ENCODE data around the gene MAMLD1.

The MAMLD1 gene

DNA sequence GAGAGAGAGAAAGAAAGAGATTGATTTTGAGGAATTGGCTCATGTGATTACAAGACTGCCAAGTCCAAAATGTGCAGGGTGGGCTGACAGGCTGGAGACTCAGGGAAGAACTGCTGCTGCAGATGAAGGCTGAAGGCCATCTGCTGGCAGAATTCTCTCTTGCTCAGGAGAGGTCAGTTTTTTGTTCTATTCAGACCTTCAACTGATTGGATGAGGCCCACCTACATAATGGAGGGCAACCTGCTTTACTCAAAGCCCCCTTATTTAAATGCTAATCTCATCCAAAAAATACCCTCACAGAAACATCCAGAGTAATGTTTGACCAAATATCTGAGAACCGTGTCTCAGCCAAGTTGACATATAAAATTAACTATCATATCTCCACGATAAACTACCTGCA lies 38.2 kb upstream of the MAMLD1 start:
- TF ChIP-seq, protein P1, sequence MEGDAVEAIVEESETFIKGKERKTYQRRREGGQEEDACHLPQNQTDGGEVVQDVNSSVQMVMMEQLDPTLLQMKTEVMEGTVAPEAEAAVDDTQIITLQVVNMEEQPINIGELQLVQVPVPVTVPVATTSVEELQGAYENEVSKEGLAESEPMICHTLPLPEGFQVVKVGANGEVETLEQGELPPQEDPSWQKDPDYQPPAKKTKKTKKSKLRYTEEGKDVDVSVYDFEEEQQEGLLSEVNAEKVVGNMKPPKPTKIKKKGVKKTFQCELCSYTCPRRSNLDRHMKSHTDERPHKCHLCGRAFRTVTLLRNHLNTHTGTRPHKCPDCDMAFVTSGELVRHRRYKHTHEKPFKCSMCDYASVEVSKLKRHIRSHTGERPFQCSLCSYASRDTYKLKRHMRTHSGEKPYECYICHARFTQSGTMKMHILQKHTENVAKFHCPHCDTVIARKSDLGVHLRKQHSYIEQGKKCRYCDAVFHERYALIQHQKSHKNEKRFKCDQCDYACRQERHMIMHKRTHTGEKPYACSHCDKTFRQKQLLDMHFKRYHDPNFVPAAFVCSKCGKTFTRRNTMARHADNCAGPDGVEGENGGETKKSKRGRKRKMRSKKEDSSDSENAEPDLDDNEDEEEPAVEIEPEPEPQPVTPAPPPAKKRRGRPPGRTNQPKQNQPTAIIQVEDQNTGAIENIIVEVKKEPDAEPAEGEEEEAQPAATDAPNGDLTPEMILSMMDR (conservative IDR thresholded peaks at IDR 0.05; ENCODE audit: low read depth, low read length) = no peak
- DNase-seq (ENCODE audit: low read depth) = no peak
- H3K4me3 ChIP-seq (ENCODE audit: low read length) = no peak overlapping the region

DNA sequence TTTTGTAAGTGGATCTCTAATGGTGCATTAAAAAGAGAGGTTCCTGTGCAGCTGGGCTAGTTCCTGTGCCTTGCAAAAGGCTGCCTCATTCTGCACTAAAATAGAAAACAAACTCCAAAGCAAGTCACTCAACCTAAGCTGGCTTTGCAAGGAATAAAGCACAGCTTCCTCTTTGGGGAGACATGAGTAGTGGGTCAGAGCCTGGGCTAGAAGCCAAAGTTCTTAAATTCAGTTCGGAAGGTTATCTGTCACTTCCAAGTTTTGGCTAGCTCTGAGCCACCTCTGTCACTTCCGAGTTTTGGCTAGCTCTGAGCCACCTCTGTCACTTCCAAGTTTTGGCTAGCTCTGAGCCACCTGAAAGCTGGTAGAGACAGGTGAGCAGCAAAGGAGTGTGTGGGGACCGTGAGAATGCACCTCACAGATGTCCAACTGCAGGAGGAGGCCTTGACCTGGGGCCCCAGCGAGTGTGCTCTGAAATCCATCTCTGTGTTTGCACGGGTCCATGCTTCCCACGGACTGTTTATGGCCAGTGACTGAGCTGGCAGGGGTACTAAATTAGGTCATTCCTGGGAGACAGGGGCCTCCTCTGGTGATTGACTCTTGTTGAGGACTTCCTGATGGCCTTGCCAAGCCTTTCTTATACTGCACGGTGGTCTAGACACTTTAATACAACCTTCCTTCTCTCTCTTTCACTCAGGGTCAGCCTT lies 36.4 kb upstream of the MAMLD1 start:
- TF ChIP-seq, protein P1 (conservative IDR thresholded peaks at IDR 0.05; ENCODE audit: low read depth, low read length) = no peak
- no peak overlapping the region for H3K4me3 ChIP-seq (ENCODE audit: low read length)
- DNase-seq (ENCODE audit: low read depth) = no peak

DNA sequence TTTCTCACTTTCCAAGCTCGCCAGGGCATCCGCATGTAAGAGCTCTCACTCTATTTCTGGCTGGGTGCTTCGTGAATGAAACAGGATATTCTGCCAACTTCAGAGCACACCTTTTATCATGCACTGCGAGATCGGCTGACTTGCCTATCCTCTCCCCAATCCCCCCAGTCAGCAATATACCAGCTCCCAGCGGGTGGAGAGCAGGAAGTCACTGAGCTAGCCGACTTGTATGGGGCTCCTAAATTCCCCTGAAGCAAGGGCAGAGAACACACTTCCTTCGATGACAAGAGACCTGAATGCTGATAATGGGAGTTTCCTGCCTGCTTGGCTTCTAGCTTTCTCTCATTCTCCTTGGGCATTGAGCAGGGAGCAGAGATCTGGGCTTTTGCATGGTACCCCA lies 33.8 kb upstream of the MAMLD1 start:
- TF ChIP-seq, protein P1 (conservative IDR thresholded peaks at IDR 0.05; ENCODE audit: low read depth, low read length) = no peak
- DNase-seq (ENCODE audit: low read depth) = no peak
- H3K4me3 ChIP-seq (ENCODE audit: low read length) = no peak overlapping the region

DNA sequence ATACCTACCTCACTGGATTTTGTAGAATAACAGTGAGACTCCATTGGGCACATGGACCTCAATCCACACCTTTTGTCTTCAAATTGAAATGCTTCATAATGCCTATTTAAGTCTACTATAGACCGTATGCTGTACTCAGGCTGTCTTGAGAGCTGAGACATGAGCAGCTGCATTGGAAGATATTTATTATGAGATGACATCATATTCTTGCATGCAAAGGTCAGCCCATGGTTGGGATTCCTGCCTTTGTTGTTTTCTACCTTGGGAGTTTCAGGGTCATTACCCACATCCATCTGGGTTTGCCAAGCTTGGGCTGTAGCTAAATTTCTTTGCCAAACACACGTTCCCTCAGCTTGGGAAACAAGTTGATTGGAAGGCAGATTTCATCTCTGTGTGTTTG lies 33.2 kb upstream of the MAMLD1 start:
- TF ChIP-seq, protein P1 (conservative IDR thresholded peaks at IDR 0.05; ENCODE audit: low read depth, low read length) = no peak
- no peak overlapping the region for H3K4me3 ChIP-seq (ENCODE audit: low read length)
- DNase-seq (ENCODE audit: low read depth) = no peak

DNA sequence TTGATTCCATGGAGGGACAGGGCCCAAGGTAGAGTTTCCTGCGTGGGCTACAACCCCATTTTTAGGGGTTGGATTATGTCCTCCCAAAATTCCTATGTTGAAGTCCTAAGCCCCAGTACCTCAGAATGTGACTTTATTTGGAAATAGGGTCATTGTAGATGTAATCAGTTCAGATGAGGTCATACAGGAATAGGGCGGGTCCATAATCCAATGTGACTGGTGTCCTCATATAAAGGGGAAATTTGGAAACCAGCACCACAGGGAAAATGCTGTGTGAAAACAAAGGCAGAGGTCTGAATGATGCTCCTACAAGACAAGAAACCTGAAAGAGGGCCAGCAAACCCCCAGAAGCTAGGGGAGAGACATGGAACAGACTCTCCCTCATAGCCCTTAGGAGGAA lies 31.1 kb upstream of the MAMLD1 start:
- no peak for DNase-seq (ENCODE audit: low read depth)
- TF ChIP-seq, protein P1 (conservative IDR thresholded peaks at IDR 0.05; ENCODE audit: low read depth, low read length) = no peak
- H3K4me3 ChIP-seq (ENCODE audit: low read length) = no peak overlapping the region

DNA sequence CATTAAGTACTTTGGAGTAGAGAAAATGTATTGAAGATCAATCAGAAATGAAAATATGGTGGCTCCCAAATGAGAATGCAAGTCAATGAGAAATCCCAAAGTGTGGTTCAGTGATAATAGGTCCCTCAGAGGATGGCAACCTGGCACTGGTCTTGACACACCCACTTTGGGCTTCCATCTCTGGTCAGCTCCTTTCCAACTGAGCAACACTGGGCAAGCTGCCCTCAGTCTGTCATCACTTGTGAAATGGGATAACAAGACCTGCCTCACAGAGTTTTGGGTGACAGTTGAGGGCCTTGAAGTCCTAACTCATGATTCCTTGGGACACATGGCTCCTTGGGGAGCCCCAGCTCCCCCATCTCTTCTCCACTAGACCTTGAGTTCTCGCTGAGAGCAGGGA lies 29.0 kb upstream of the MAMLD1 start:
- no peak for DNase-seq (ENCODE audit: low read depth)
- TF ChIP-seq, protein P1 (conservative IDR thresholded peaks at IDR 0.05; ENCODE audit: low read depth, low read length) = no peak
- no peak overlapping the region for H3K4me3 ChIP-seq (ENCODE audit: low read length)

DNA sequence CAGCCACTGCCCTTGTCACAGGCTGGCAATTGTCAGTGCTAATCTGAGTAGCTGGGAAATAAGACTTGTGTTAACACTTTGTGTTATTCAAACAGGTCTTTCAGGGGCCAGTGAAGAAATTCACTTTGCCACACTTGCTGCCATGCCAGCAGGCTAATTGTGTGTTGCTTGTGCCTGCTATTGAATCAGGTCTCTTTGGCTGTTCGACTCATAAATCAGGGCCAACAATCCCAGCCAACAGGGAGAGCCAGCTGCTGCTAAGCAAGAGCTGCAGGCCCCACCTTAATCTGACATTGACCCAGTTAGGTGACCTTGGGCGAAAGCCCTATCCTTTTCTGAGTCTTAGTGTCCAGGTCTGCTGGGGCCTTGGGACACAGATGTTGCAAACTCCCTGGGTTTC lies 28.1 kb upstream of the MAMLD1 start:
- H3K4me3 ChIP-seq (ENCODE audit: low read length) = no peak overlapping the region
- TF ChIP-seq, protein P1 (conservative IDR thresholded peaks at IDR 0.05; ENCODE audit: low read depth, low read length) = no peak
- DNase-seq (ENCODE audit: low read depth) = no peak
